Caco-2 (cell line): ENCODE data around the gene SLC16A3. TPM values are rescaled to one million over a fixed set of nuclear protein-coding genes. Genes with fewer than 3 reads are reported as not detected.

Experiments
- BruUV-seq: library from RNA; stranded (reverse); fragments of 400-500 nt; replicated peaks from 2 replicates; lab custom pipeline; 2021; lab: Mats Ljungman, UMichigan
- CTCF ChIA-PET: fragments of 300-600 bp; sonication (Branson Sonifier 250); formaldehyde crosslinking; loops from one replicate; lab custom pipeline; 2022; ENCODE audit warnings: antibody characterized with exemption; lab: Charles Lee
- POLR2A ChIA-PET: fragments of 300-600 bp; sonication (Branson Sonifier 250); formaldehyde crosslinking; loops from one replicate; lab custom pipeline; 2022; ENCODE audit warnings: antibody characterized with exemption; lab: Charles Lee
- DNase-seq, 2 experiments: peaks; one replicate each; pipeline versions ENCODE4 v3.0.0 to v3.0.0-alpha.2; 2020 to 2022
- H3K27me3 ChIP-seq: replicated peaks from 2 replicates; pipeline ENCODE4 v1.6.0; 2011; ENCODE audit warnings: low read length; ENCODE audit not compliant: control insufficient read depth, insufficient read depth
- H3K36me3 ChIP-seq: 2 replicates; pipeline ENCODE4 v1.5.1; 2011; ENCODE audit warnings: low read length; ENCODE audit not compliant: control insufficient read depth, insufficient read depth
- H3K4me1 ChIP-seq: fragments of 250-450 bp; sonication (Bioruptor Pico); 2 replicates; pipeline ENCODE4 v1.5.1; 2020; ENCODE audit warnings: mild to moderate bottlenecking
- H3K4me3 ChIP-seq: 2 replicates; pipeline ENCODE4 v1.5.1; 2011; ENCODE audit warnings: low read depth, mild to moderate bottlenecking, control low read depth, low read length
- H3K9me3 ChIP-seq: fragments of 250-450 bp; sonication (Bioruptor Pico); 2 replicates; pipeline ENCODE4 v1.5.1; 2020; ENCODE audit warnings: mild to moderate bottlenecking, moderate library complexity
- H3K27ac Mint-ChIP-seq: one replicate; pipeline ENCODE4 v1.8.0; 2022; ENCODE audit warnings: mixed read lengths; ENCODE audit not compliant: unreplicated experiment
- H3K27me3 Mint-ChIP-seq: one replicate; pipeline ENCODE4 v1.8.0; 2022; ENCODE audit warnings: mixed read lengths; ENCODE audit not compliant: insufficient read depth, unreplicated experiment
- H3K36me3 Mint-ChIP-seq: one replicate; pipeline ENCODE4 v1.8.0; 2022; ENCODE audit warnings: mild to moderate bottlenecking, mixed read lengths; ENCODE audit not compliant: insufficient read depth, unreplicated experiment
- H3K4me1 Mint-ChIP-seq: one replicate; pipeline ENCODE4 v1.8.0; 2022; ENCODE audit warnings: low read depth, mixed read lengths; ENCODE audit not compliant: unreplicated experiment
- H3K4me3 Mint-ChIP-seq: one replicate; pipeline ENCODE4 v1.8.0; 2022; ENCODE audit warnings: mild to moderate bottlenecking, moderate library complexity, mixed read lengths; ENCODE audit not compliant: unreplicated experiment
- H3K9me3 Mint-ChIP-seq: one replicate; pipeline ENCODE4 v1.8.0; 2022; ENCODE audit warnings: mixed read lengths; ENCODE audit not compliant: unreplicated experiment
- intact Hi-C: fragments of 100-400 bp; cut with micrococcal nuclease; formaldehyde crosslinking; loops from one replicate; pipeline ENCODE4 v1.10.0; 2022; ENCODE audit not compliant: unreplicated experiment
- total RNA-seq: library from RNA; stranded (reverse); gene quantifications from 2 replicates; pipeline ENCODE4 v1.2.3, GENCODE V29; 2022
- TF ChIP-seq, protein P1 (sequence below), 2 experiments: fragments of 200-600 bp in 1 of 2; IDR thresholded peaks; 1 replicate in 1 of 2; 2 replicates in 1 of 2; pipeline versions ENCODE4 v1.5.1 to v1.8.0; 2011 to 2022; ENCODE audit warnings: antibody characterized with exemption in 1 of 2, control low read depth in 1 of 2, inconsistent platforms in 1 of 2, low read depth in 1 of 2, low read length in 1 of 2, mild to moderate bottlenecking in 1 of 2, moderate library complexity in 1 of 2; ENCODE audit not compliant: insufficient read depth in 1 of 2, severe bottlenecking in 1 of 2, unreplicated experiment in 1 of 2

The SLC16A3 gene
- total RNA-seq, 1 experiment from 2014 or later: 13.1 TPM

DNA sequence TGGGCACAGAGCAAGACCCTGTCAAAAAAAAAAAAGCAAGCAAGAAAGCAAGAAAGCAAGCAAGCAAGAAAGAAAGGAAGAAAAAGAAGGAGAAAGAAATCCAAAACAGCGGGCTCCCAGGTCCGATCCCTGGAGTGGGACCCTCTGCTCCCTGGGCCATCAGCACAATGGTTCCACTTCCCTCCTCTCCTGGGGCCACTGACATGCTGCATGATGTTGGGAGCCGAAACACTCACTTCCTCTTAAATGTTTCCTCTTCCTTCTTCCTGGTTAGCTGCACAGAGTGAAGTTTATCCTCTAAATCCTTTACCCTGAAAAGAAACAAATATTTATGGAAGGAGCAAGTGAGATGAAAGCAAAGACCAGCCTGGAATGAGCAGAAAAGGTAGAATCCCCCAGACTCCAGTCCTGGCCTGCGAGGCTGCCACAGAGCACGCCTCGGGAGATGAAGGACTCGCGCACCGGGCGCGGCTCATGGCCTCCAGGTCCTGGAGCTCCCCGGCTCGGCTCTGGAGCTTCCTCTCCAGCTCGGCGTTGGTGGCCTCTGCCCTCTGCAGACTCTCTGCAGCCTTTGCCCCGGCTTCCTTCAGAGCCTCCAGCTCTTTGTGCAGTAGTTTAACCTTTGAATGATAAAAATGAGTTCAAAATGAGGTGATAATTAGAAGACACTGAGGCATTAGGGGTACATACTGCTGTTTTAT is 35.2 kb upstream of the SLC16A3 start:
- Mint-ChIP-seq H3K9me3 (no peaks in the 10 kb centered on the region), H3K27ac (no peak overlapping the region), H3K4me1 (no peaks in the 10 kb centered on the region), H3K36me3 (peaks cover 5% of the 10 kb centered on the region), H3K27me3 (no peaks in the 10 kb centered on the region), H3K4me3 (no peak overlapping the region)
- POLR2A ChIA-PET: no interaction called here
- no TSS peak for BruUV-seq
- intact Hi-C loops: no loop called here
- Histone ChIP-seq H3K4me3 (no peak overlapping the region), H3K4me1 (no peaks in the 10 kb centered on the region), H3K27me3 (no peaks in the 10 kb centered on the region), H3K36me3 (no peaks in the 10 kb centered on the region; the same call in 1 of the 2 replicates), H3K9me3 (no peaks in the 10 kb centered on the region)
- DNase-seq: no peak
- CTCF ChIA-PET: interaction anchor here (0.7 kb wide), 1 partner anchor 359 kb away, joined by 3 read pairs; no protein-coding TSS in a partner anchor
- TF ChIP-seq, protein P1, sequence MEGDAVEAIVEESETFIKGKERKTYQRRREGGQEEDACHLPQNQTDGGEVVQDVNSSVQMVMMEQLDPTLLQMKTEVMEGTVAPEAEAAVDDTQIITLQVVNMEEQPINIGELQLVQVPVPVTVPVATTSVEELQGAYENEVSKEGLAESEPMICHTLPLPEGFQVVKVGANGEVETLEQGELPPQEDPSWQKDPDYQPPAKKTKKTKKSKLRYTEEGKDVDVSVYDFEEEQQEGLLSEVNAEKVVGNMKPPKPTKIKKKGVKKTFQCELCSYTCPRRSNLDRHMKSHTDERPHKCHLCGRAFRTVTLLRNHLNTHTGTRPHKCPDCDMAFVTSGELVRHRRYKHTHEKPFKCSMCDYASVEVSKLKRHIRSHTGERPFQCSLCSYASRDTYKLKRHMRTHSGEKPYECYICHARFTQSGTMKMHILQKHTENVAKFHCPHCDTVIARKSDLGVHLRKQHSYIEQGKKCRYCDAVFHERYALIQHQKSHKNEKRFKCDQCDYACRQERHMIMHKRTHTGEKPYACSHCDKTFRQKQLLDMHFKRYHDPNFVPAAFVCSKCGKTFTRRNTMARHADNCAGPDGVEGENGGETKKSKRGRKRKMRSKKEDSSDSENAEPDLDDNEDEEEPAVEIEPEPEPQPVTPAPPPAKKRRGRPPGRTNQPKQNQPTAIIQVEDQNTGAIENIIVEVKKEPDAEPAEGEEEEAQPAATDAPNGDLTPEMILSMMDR (IDR thresholded peaks at IDR 0.05; ENCODE audit: insufficient read depth in 1 of 2, low read depth in 1 of 2, low read length in 1 of 2, severe bottlenecking in 1 of 2, unreplicated experiment in 1 of 2): no peak

DNA sequence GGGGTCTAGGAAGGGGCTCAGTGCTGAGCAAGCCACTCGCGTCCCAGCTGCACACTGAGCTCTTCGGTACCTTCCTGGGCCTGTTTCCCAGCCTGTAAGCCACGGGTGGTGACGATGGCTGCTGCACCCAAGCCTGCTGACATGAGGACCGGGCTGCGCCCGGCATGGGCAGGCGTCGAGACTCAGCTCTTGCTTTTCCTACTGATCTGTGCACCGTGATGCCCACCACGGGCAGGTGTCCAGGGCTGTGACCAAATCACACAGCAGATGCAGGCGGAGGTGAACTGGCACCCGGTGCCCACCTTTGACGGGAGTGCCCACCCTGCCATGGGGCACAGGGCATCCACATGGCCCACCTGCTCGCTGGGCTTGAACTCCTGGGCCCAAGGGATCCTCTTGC is 34.1 kb upstream of the SLC16A3 start:
- Mint-ChIP-seq H3K4me1 (no peaks in the 10 kb centered on the region), H3K9me3 (no peaks in the 10 kb centered on the region), H3K4me3 (no peak overlapping the region), H3K36me3 (peaks cover 6% of the 10 kb centered on the region), H3K27ac (no peak overlapping the region), H3K27me3 (no peaks in the 10 kb centered on the region)
- intact Hi-C loops: no loop called here
- Histone ChIP-seq H3K9me3 (no peaks in the 10 kb centered on the region), H3K4me3 (no peak overlapping the region), H3K4me1 (no peaks in the 10 kb centered on the region), H3K36me3 (no peaks in the 10 kb centered on the region; the same call in 1 of the 2 replicates), H3K27me3 (no peaks in the 10 kb centered on the region)
- DNase-seq: no peak
- POLR2A ChIA-PET: no interaction called here
- CTCF ChIA-PET: no interaction called here
- TF ChIP-seq, protein P1 (IDR thresholded peaks at IDR 0.05; ENCODE audit: insufficient read depth in 1 of 2, low read depth in 1 of 2, low read length in 1 of 2, severe bottlenecking in 1 of 2, unreplicated experiment in 1 of 2): no peak
- BruUV-seq: no TSS peak

DNA sequence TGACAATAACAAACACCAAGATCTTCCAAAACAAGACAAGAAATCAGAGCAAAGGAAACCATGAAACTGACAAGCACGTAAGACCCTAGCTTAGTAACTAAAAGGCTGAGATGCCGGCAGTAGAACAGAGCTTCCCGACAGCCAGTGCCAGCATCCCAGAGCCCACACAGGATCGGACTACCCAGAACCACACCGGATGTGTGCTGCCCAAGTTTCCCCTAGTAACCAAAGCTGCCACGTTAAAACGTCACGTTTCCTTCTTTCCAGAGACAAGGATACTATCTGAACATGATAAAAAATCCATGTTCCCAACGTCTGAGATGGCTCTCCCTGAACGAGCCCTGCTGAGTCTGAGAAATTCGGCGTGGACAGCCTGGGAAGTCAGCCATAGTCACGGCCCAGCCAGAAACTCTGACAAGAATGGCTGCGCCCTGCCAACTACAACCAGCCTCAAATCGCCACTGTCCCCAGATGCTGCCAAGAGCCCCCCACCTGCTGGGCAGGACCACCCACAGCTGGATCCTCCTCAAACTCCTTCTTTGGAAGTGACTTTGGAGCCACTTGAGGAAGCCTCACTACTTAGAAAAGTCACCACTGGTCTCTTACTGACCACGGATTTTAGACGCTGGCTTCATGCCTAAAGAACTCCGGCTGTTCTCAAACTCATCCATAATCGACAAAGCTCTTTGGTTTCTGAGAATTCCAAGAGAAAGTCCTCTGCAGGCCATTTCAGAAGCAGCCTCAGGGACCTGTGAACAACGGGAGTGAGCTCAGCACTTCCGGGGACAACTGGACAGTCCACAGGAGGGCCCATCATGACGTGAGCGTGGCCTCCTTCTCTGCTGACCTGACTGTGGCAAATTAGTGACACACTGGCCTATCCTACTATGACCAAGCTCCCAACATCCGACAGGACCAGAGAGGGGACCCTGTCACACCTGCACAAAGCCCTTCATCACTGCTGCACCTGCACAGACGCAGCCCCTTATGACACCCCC is 32.9 kb upstream of the SLC16A3 start:
- H3K4me1 ChIP-seq: no peaks in the 10 kb centered on the region
- no peak overlapping the region for H3K4me3 Mint-ChIP-seq
- DNase-seq: no peak
- no peaks in the 10 kb centered on the region; the same call in 1 of the 2 replicates for H3K36me3 ChIP-seq
- TF ChIP-seq, protein P1 (IDR thresholded peaks at IDR 0.05; ENCODE audit: insufficient read depth in 1 of 2, low read depth in 1 of 2, low read length in 1 of 2, severe bottlenecking in 1 of 2, unreplicated experiment in 1 of 2): no peak
- no TSS peak for BruUV-seq
- no peaks in the 10 kb centered on the region for H3K27me3 Mint-ChIP-seq
- H3K9me3 Mint-ChIP-seq: no peaks in the 10 kb centered on the region
- no peak overlapping the region for H3K4me3 ChIP-seq
- no peaks in the 10 kb centered on the region for H3K4me1 Mint-ChIP-seq
- ChIA-PET POLR2A (no interaction called here), CTCF (no interaction called here)
- no peaks in the 10 kb centered on the region for H3K9me3 ChIP-seq
- H3K27ac Mint-ChIP-seq: no peak overlapping the region
- intact Hi-C loops: no loop called here
- H3K36me3 Mint-ChIP-seq: peaks cover 6% of the 10 kb centered on the region
- no peaks in the 10 kb centered on the region for H3K27me3 ChIP-seq
